Sigmoid colon (tissue), 3 donors: ENCODE results near the gene CDC42SE2.

Experiments
- POLR2A ChIP-seq, 2 donors: fragments of 450-650 bp; IDR thresholded peaks; one replicate each; pipeline ENCODE4 v1.6.1; 2016; ENCODE audit warnings: antibody characterized with exemption in 2 of 2, mild to moderate bottlenecking in 2 of 2, moderate library complexity in 2 of 2
- TF ChIP-seq, protein P1 (sequence below), 4 experiments: fragments of 450-650 bp in 3 of 4; fragments of 200-600 bp in 1 of 4; IDR thresholded peaks; one replicate each; pipeline ENCODE4 v1.5.1; 2016 to 2019; ENCODE audit warnings: antibody characterized with exemption in 4 of 4, mild to moderate bottlenecking in 3 of 4, moderate library complexity in 2 of 4

DNA sequence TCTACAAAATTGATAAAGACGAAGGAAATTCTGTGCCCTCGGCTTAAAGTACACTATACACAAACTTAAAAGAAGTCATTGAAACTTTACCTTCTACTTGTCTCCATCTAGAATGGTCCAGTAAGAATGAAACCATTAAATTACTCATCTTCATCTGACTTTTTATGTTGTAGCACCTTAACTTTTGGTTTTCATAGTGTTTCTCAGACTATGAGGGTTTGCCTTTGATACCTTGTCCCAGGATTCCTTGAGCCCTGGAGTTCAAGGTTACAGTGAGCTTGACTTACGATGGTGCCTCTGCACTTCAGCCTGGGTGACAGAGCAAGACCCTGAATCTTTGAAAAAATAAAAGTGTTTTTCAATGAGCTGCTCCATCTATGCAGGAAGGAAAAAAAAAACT is 132.2 kb downstream of the CDC42SE2 start:
- TF ChIP-seq, protein P1, sequence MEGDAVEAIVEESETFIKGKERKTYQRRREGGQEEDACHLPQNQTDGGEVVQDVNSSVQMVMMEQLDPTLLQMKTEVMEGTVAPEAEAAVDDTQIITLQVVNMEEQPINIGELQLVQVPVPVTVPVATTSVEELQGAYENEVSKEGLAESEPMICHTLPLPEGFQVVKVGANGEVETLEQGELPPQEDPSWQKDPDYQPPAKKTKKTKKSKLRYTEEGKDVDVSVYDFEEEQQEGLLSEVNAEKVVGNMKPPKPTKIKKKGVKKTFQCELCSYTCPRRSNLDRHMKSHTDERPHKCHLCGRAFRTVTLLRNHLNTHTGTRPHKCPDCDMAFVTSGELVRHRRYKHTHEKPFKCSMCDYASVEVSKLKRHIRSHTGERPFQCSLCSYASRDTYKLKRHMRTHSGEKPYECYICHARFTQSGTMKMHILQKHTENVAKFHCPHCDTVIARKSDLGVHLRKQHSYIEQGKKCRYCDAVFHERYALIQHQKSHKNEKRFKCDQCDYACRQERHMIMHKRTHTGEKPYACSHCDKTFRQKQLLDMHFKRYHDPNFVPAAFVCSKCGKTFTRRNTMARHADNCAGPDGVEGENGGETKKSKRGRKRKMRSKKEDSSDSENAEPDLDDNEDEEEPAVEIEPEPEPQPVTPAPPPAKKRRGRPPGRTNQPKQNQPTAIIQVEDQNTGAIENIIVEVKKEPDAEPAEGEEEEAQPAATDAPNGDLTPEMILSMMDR (IDR thresholded peaks at IDR 0.05): no peak
- TF ChIP-seq POLR2A (IDR thresholded peaks at IDR 0.05): no peak
